Endodermal cell (in vitro differentiated cells): ENCODE results near the gene MYL11. TPM values are rescaled to one million over a fixed set of nuclear protein-coding genes. Genes with fewer than 3 reads are reported as not detected.

Experiments used
- DNase-seq: peaks from one replicate; pipeline ENCODE4 v3.0.0-alpha.2; 2017
- H3K27ac ChIP-seq: 2 replicates; pipeline ENCODE4 v1.5.1; 2013; ENCODE audit warnings: mild to moderate bottlenecking, low read depth, low read length, moderate library complexity
- H3K27me3 ChIP-seq: 2 replicates; pipeline ENCODE4 v1.6.1; 2013; ENCODE audit warnings: mild to moderate bottlenecking, low read length, moderate library complexity; ENCODE audit not compliant: insufficient read depth, control insufficient read depth, poor library complexity, severe bottlenecking
- H3K36me3 ChIP-seq: 2 replicates; pipeline ENCODE4 v1.7.0; 2013; ENCODE audit warnings: mild to moderate bottlenecking, low read length, moderate library complexity; ENCODE audit not compliant: control insufficient read depth, insufficient read depth
- H3K4me1 ChIP-seq: one replicate; pipeline ENCODE4 v1.7.0; 2013; ENCODE audit warnings: low read length; ENCODE audit not compliant: control insufficient read depth, insufficient read depth
- H3K4me3 ChIP-seq: 2 replicates; pipeline ENCODE4 v1.5.1; 2013; ENCODE audit warnings: mild to moderate bottlenecking, low read length, moderate library complexity
- H3K9ac ChIP-seq: 2 replicates; pipeline ENCODE4 v1.6.1; 2013; ENCODE audit warnings: mild to moderate bottlenecking, low read length, moderate library complexity; ENCODE audit not compliant: poor library complexity, severe bottlenecking; ENCODE audit errors: extremely low read depth
- H3K9me3 ChIP-seq: 2 replicates; pipeline ENCODE4 v1.6.1; 2013; ENCODE audit warnings: mild to moderate bottlenecking, low read length, moderate library complexity; ENCODE audit not compliant: control insufficient read depth
- H3K27ac Mint-ChIP-seq: 2 replicates; pipeline ENCODE4 v1.8.0; 2020; ENCODE audit warnings: mixed read lengths
- H3K27me3 Mint-ChIP-seq: 2 replicates; pipeline ENCODE4 v1.8.0; 2021; ENCODE audit warnings: mild to moderate bottlenecking, mixed read lengths; ENCODE audit not compliant: insufficient read depth
- H3K36me3 Mint-ChIP-seq: 2 replicates; pipeline ENCODE4 v1.8.0; 2020; ENCODE audit warnings: low read depth, mixed read lengths
- H3K4me1 Mint-ChIP-seq: 2 replicates; pipeline ENCODE4 v1.8.0; 2020; ENCODE audit warnings: mixed read lengths
- H3K4me3 Mint-ChIP-seq: 2 replicates; pipeline ENCODE4 v1.8.0; 2020; ENCODE audit warnings: mild to moderate bottlenecking, moderate library complexity, mixed read lengths
- H3K9me3 Mint-ChIP-seq: 2 replicates; pipeline ENCODE4 v1.8.0; 2020; ENCODE audit warnings: mild to moderate bottlenecking, mixed read lengths
- CTCF ChIP-seq: fragments of 200-600 bp; sonication (generic); conservative IDR thresholded peaks from 2 replicates; pipeline ENCODE4 v1.5.0; 2021; ENCODE audit warnings: antibody characterized with exemption, mild to moderate bottlenecking
- WGBS, 2 experiments: methylation state at CpG; one replicate each; pipeline versions ENCODE4 v1.1.5 to v1.1.7; 2013; ENCODE audit warnings: missing lambda C conversion rate in 2 of 2, mixed read lengths in 1 of 2; ENCODE audit not compliant: insufficient coverage in 1 of 2, insufficient read length in 1 of 2; 5-methylcytosine and 5-hydroxymethylcytosine counted together
- total RNA-seq, 2 donors: library from RNA; stranded (reverse); fragmentation: NEBNext Ultra II Directional in 1 of 2; extraction: Animal tissue kit (Norgen Biotek cat#: 25700) in 1 of 2; gene quantifications; 2 replicates in 1 of 2; 3 replicates in 1 of 2; pipeline ENCODE4 v1.2.1, GENCODE V29; 2021

MYL11 gene
- total RNA-seq, 2 donors from 2014 or later = 1.2 TPM; not detected in 1

GRCh38 chr16:30348113-30348512 lies 26.5 kb upstream of the MYL11 start:
- 94 to 97% methylated on average over 7 to 8 of the region's 8 CpGs for WGBS, 2 experiments
- H3K27ac Mint-ChIP-seq = no peak overlapping the region
- no peaks in the 10 kb centered on the region for H3K27me3 ChIP-seq
- no peaks in the 10 kb centered on the region for H3K9me3 ChIP-seq
- H3K4me1 ChIP-seq = no peaks in the 10 kb centered on the region
- TF ChIP-seq CTCF = no peak
- no peaks in the 10 kb centered on the region for H3K4me1 Mint-ChIP-seq
- DNase-seq = no peak
- no peaks in the 10 kb centered on the region for H3K9me3 Mint-ChIP-seq
- no peak overlapping the region for H3K4me3 Mint-ChIP-seq
- peaks cover 36% of the 10 kb centered on the region for H3K36me3 ChIP-seq
- no peak overlapping the region for H3K9ac ChIP-seq
- H3K36me3 Mint-ChIP-seq = peaks cover 34% of the 10 kb centered on the region
- no peak overlapping the region for H3K27ac ChIP-seq
- no peak overlapping the region for H3K4me3 ChIP-seq
- no peaks in the 10 kb centered on the region for H3K27me3 Mint-ChIP-seq

- no peaks in the 10 kb centered on the region for H3K9me3 Mint-ChIP-seq
- no peak overlapping the region for H3K27ac Mint-ChIP-seq
- H3K4me1 ChIP-seq = peaks cover 3% of the 10 kb centered on the region
- H3K4me1 Mint-ChIP-seq = no peaks in the 10 kb centered on the region
- WGBS, 2 experiments = 95 to 100% methylated on average over 2 to 7 of the region's 7 CpGs
- H3K36me3 ChIP-seq = peaks cover 44% of the 10 kb centered on the region
- H3K4me3 ChIP-seq = no peak overlapping the region
- DNase-seq = no peak
- no peak for TF ChIP-seq CTCF
- no peaks in the 10 kb centered on the region for H3K9me3 ChIP-seq
- no peak overlapping the region for H3K27ac ChIP-seq
- H3K27me3 Mint-ChIP-seq = no peaks in the 10 kb centered on the region
- no peaks in the 10 kb centered on the region for H3K27me3 ChIP-seq
- peaks cover 36% of the 10 kb centered on the region for H3K36me3 Mint-ChIP-seq
- H3K9ac ChIP-seq = no peak overlapping the region
- H3K4me3 Mint-ChIP-seq = no peak overlapping the region
These were observed 25.7 kb upstream of the MYL11 start for GRCh38 chr16:30348929-30349328.

GRCh38 chr16:30349675-30350074 lies 24.9 kb upstream of the MYL11 start:
- no peak for TF ChIP-seq CTCF
- H3K27me3 ChIP-seq = no peaks in the 10 kb centered on the region
- peaks cover 3% of the 10 kb centered on the region for H3K4me1 ChIP-seq
- H3K9me3 ChIP-seq = no peaks in the 10 kb centered on the region
- no peak overlapping the region for H3K27ac ChIP-seq
- no peak overlapping the region for H3K4me3 Mint-ChIP-seq
- H3K36me3 Mint-ChIP-seq = peaks cover 43% of the 10 kb centered on the region
- H3K36me3 ChIP-seq = peaks cover 45% of the 10 kb centered on the region
- WGBS, 2 experiments = 94 to 100% methylated on average over 2 to 3 of the region's 3 CpGs
- H3K27me3 Mint-ChIP-seq = no peaks in the 10 kb centered on the region
- no peak overlapping the region for H3K27ac Mint-ChIP-seq
- no peak for DNase-seq
- H3K9ac ChIP-seq = no peak overlapping the region
- H3K4me3 ChIP-seq = no peak overlapping the region
- peaks cover 6% of the 10 kb centered on the region for H3K4me1 Mint-ChIP-seq
- no peaks in the 10 kb centered on the region for H3K9me3 Mint-ChIP-seq
